Liver (tissue), 3 donors: ENCODE data around the gene WDR59.

Experiments used
- CTCF ChIP-seq: fragments of 150-350 bp; IDR thresholded peaks from 2 replicates; pipeline ENCODE4 v1.5.1; 2017; ENCODE audit warnings: improper control_type of control experiment, low read depth, low read length; ENCODE audit not compliant: missing input control
- RAD21 ChIP-seq, 2 donors: IDR thresholded peaks; 2 replicates each; pipeline ENCODE4 v1.6.1; 2016; ENCODE audit warnings: antibody characterized with exemption in 2 of 2, mild to moderate bottlenecking in 2 of 2
- donor health status: healthy.
- donor health status: healthy.

GRCh38 chr16:75028544-75029135 lies 43.7 kb upstream of the WDR59 start:
- no peak for TF ChIP-seq CTCF
- TF ChIP-seq RAD21 (IDR thresholded peaks at IDR 0.05): no peak
